ENCODE measurements around the gene CCDC200.

CCDC200 gene

GRCh38 chr17:43171586-43172487 lies 56.6 kb downstream of the CCDC200 start:
- DNase-seq (ENCODE audit: extremely low spot score) = no peak
- peak; percentile 42; the same call in 1 of the 2 replicates for TF ChIP-seq ELF4 (IDR thresholded peaks at IDR 0.05)
- no peak for TF ChIP-seq L3MBTL2 (conservative IDR thresholded peaks at IDR 0.05)
- POLR2A ChIA-PET = interaction anchor here (0.7 to 2.6 kb wide), 15 partner anchors 8 to 226 kb away, joined by 3 to 49 read pairs (median 4); partner anchors contain the start of gene BRCA1
- CTCF ChIA-PET = interaction anchor here (0.6 to 1.5 kb wide), 4 partner anchors 47 to 530 kb away, joined by 3 read pairs; partner anchors contain the start of genes BRCA1 and VAT1
